OCI-LY1 (cell line): ENCODE measurements around the gene IQSEC3.

Experiments used
- EZH2 ChIP-seq: fragments of 200-600 bp; sonication (generic), shearing (Covaris generic); IDR thresholded peaks from 2 replicates; pipeline ENCODE4 v1.8.0; 2017; ENCODE audit warnings: borderline replicate concordance, mixed run types, mild to moderate bottlenecking, antibody characterized with exemption, low read length, moderate library complexity, mixed read lengths
- TF ChIP-seq, protein P1 (sequence below): fragments of 200-600 bp; sonication (generic), shearing (Covaris generic); IDR thresholded peaks from 2 replicates; pipeline ENCODE4 v1.5.1; 2017; ENCODE audit warnings: mild to moderate bottlenecking, antibody characterized with exemption, low read length, moderate library complexity, mixed read lengths

DNA sequence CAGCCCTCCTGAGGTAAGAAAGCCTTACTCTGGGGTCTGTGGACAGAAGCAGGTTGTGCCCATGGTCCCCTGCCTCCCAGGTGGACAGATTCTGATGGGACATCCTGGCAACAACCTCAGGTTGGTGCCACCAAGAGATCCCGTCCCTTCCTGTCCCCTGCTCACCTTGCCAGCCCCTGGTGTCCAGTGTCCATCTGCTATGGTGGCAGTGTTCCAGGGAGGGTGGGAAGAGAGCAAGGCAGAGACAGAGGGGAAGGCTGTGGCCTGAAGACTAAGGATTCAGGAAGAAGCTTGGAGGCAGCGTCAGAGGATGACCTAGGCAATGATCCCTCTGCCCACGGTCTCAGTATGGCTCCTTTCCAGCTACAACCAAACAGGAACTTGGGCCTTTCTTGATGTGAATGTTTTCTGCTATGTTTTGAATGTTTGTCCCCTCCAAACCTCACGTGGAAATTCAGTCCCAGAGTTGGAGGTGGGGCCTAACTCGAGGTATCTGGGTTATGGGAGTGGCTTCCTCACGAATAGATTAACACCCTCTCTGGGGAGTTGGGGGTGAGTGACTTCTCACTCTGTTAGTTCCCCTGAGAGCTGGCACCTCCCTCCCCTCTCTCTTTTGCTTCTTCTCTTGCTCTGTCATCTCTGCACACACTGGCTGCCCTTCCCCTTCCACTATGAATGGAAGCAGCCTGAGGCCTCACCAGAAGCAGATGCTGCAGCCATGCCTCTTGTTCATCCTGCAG is 26.9 kb downstream of the IQSEC3 start:
- TF ChIP-seq, protein P1, sequence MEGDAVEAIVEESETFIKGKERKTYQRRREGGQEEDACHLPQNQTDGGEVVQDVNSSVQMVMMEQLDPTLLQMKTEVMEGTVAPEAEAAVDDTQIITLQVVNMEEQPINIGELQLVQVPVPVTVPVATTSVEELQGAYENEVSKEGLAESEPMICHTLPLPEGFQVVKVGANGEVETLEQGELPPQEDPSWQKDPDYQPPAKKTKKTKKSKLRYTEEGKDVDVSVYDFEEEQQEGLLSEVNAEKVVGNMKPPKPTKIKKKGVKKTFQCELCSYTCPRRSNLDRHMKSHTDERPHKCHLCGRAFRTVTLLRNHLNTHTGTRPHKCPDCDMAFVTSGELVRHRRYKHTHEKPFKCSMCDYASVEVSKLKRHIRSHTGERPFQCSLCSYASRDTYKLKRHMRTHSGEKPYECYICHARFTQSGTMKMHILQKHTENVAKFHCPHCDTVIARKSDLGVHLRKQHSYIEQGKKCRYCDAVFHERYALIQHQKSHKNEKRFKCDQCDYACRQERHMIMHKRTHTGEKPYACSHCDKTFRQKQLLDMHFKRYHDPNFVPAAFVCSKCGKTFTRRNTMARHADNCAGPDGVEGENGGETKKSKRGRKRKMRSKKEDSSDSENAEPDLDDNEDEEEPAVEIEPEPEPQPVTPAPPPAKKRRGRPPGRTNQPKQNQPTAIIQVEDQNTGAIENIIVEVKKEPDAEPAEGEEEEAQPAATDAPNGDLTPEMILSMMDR: no peak
- no peak for TF ChIP-seq EZH2
